Measurements from ENCODE around the gene UGGT2. TPM values are rescaled to one million over a fixed set of nuclear protein-coding genes. Genes with fewer than 3 reads are reported as not detected.

Gene UGGT2, protein sequence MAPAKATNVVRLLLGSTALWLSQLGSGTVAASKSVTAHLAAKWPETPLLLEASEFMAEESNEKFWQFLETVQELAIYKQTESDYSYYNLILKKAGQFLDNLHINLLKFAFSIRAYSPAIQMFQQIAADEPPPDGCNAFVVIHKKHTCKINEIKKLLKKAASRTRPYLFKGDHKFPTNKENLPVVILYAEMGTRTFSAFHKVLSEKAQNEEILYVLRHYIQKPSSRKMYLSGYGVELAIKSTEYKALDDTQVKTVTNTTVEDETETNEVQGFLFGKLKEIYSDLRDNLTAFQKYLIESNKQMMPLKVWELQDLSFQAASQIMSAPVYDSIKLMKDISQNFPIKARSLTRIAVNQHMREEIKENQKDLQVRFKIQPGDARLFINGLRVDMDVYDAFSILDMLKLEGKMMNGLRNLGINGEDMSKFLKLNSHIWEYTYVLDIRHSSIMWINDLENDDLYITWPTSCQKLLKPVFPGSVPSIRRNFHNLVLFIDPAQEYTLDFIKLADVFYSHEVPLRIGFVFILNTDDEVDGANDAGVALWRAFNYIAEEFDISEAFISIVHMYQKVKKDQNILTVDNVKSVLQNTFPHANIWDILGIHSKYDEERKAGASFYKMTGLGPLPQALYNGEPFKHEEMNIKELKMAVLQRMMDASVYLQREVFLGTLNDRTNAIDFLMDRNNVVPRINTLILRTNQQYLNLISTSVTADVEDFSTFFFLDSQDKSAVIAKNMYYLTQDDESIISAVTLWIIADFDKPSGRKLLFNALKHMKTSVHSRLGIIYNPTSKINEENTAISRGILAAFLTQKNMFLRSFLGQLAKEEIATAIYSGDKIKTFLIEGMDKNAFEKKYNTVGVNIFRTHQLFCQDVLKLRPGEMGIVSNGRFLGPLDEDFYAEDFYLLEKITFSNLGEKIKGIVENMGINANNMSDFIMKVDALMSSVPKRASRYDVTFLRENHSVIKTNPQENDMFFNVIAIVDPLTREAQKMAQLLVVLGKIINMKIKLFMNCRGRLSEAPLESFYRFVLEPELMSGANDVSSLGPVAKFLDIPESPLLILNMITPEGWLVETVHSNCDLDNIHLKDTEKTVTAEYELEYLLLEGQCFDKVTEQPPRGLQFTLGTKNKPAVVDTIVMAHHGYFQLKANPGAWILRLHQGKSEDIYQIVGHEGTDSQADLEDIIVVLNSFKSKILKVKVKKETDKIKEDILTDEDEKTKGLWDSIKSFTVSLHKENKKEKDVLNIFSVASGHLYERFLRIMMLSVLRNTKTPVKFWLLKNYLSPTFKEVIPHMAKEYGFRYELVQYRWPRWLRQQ (N-terminal part only)
- total RNA-seq, result 45.5 to 47.5 TPM (median 46.5 TPM) in 3 replicates

DNA sequence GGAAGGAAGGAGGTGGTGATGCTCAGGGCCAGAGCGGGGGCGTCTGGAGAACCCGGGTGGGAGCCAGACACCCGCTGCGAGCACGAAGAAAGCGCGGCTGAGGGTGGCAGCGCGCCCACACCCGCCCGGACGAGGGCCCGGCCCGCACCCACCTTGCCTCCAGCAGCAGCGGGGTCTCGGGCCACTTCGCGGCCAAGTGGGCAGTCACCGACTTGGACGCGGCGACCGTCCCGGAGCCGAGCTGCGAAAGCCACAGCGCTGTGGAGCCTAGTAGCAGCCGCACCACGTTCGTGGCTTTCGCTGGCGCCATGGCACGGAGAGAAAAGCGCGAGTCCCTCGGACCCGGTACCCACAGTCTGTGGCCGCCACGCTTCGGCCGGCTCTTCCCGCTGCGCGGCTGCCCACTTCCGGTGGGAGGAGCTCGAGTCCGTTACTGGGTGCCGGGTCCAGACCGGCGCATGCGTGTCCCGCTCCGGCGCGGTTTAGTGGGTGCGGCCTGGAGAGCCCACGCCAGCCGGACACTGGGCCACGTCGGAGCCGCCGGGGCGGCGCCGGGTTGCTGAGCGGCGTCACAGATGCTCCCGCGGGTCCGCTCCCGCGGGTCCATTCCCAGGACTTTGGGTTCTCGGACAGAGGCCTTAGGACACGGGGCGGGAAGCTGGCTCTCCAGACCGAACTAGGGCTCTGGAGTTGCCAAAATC is at the start of gene UGGT2:
TSS of gene UGGT2 (minus strand) at position 399 of the 701 bp plus-strand sequence. CDS start at position 310, 89 bp downstream.
- Mint-ChIP-seq H3K27me3 (ENCODE audit: low read depth) (peaks cover 6% of the 10 kb centered on the region), H3K9me3 (peaks cover 7% of the 10 kb centered on the region), H3K27ac (peak within 1 kb of the TSS; percentile 94), H3K4me1 (peaks cover 9% of the 10 kb centered on the region), H3K36me3 (peaks cover 4% of the 10 kb centered on the region), H3K4me3 (peak within 1 kb of the TSS; percentile 94)
- TF ChIP-seq, protein P1, sequence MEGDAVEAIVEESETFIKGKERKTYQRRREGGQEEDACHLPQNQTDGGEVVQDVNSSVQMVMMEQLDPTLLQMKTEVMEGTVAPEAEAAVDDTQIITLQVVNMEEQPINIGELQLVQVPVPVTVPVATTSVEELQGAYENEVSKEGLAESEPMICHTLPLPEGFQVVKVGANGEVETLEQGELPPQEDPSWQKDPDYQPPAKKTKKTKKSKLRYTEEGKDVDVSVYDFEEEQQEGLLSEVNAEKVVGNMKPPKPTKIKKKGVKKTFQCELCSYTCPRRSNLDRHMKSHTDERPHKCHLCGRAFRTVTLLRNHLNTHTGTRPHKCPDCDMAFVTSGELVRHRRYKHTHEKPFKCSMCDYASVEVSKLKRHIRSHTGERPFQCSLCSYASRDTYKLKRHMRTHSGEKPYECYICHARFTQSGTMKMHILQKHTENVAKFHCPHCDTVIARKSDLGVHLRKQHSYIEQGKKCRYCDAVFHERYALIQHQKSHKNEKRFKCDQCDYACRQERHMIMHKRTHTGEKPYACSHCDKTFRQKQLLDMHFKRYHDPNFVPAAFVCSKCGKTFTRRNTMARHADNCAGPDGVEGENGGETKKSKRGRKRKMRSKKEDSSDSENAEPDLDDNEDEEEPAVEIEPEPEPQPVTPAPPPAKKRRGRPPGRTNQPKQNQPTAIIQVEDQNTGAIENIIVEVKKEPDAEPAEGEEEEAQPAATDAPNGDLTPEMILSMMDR (IDR thresholded peaks at IDR 0.05; ENCODE audit: unreplicated experiment), result no peak
- DNase-seq (ENCODE audit: low spot score in 2 of 2, unreplicated experiment in 2 of 2), result peak; percentile 83 to 91

DNA sequence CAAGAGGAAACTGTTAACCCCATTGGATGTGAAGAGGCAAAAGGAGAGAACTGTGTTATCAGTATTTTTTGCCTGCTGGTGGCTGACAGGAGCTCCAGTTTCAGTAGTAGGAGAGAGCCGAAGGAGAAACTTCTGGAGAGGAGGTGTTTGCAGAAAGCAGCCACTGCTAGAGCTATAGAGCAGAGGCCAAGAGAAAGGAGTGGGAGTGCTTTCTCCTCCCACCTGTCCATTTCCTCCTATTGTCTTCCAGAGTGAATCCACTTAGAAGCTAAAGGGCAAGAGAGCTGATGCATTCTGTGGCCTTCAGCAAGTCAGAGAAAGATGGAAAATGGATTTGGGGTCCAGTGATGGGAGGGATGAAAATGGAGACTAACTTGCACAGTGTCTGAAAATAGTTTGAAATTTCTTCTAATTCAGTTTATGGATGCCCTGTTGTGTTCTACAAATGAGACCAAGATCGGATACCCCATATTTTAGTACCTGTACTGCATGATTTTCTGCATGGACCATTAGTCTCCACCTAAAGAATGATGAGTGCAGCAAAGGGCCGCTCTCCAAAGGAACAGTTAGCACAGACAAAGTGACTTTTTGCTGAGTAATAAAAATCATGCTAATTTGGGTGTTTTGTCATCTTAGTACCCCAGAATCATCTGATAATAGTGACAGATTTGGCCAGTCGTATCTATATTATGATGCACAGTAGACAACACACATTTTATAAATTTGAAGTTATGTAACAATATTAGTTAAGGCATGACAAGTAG is 47.4 kb upstream of the UGGT2 start:
- DNase-seq (ENCODE audit: low spot score in 2 of 2, unreplicated experiment in 2 of 2), result no peak
- H3K27ac Mint-ChIP-seq, result no peak overlapping the region
- peaks cover 5% of the 10 kb centered on the region for H3K4me1 Mint-ChIP-seq
- no peak overlapping the region for H3K4me3 Mint-ChIP-seq
- peaks cover 8% of the 10 kb centered on the region for H3K27me3 Mint-ChIP-seq (ENCODE audit: low read depth)
- no peaks in the 10 kb centered on the region for H3K36me3 Mint-ChIP-seq
- TF ChIP-seq, protein P1 (IDR thresholded peaks at IDR 0.05; ENCODE audit: unreplicated experiment), result no peak
- H3K9me3 Mint-ChIP-seq, result peaks cover under 1% of the 10 kb centered on the region

DNA sequence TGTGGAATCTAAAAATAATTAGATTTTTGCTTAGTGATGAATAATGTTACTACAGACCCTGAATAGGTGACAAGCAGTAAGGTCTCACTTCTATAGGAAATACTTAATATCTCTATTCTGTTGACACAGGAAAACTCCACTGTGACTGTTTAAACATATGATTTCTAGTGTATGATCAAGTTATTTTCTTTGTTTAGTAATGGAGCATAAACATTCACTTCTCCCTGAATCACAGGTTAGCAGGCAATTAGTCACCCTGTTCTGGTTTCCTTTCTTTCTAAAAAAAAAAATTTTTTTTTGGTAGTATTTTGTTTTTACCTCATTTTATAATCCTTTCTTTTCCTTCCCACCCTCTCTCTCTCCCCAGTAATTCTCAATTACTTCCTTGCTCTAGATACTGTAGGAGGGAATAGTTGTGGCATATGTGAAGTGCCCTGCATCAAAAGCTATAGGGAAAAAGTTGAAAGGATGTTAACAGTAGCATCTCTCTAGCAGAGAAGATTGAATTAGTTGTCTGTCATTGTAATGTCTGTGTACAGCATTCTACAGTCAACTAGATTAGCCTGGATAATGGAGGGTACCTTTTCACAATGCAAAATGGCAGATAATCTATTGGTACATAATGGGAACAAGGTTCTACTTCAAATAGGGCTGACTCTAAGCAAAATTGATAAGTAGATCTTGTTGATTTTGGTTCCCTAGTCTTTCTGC is 40.2 kb upstream of the UGGT2 start:
- DNase-seq (ENCODE audit: low spot score in 2 of 2, unreplicated experiment in 2 of 2), result no peak
- TF ChIP-seq, protein P1 (IDR thresholded peaks at IDR 0.05; ENCODE audit: unreplicated experiment), result no peak
- Mint-ChIP-seq H3K27me3 (ENCODE audit: low read depth) (peaks cover 62% of the 10 kb centered on the region), H3K36me3 (no peaks in the 10 kb centered on the region), H3K9me3 (no peaks in the 10 kb centered on the region), H3K4me1 (peaks cover 14% of the 10 kb centered on the region), H3K4me3 (no peak overlapping the region), H3K27ac (no peak overlapping the region)

DNA sequence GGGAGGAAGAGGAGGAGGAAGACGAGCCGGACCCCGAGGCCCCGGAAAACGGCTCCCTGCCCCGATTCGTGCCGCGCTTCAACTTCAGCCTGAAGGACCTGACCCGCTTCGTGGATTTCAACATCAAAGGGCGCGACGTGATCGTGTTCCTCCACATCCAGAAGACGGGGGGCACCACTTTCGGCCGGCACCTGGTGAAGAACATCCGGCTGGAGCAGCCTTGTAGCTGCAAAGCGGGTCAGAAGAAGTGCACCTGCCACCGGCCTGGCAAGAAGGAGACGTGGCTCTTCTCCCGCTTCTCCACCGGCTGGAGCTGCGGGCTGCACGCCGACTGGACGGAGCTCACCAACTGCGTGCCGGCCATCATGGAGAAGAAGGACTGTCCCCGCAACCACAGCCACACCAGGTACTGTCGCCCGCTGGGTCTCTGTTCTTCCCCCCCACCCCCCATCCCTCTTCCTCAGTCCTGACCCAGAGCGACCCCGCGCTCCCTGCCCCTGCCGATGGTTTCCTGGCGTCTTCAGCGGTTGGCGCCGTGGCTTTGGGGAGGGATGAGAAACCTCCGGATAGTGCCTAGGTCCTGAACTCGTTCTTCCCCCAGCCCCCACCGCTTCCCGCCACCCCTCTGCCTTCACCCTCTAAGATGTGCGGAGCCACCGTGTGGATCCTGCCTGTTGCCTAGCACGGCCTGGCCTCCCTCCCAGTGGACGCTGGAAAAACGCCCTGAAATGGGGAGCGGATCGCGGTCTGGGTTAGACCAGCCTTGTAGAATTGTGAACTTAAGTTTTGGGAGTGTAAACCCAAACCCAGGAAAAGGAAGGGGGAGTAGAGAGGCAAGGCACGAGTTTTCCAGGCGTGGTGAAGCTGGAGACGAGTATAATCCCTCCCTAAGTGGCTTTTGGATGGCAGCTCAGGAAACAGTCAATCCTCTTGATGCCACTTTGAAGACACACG is 38.2 kb upstream of the UGGT2 start:
- H3K36me3 Mint-ChIP-seq, result no peaks in the 10 kb centered on the region
- H3K9me3 Mint-ChIP-seq, result no peaks in the 10 kb centered on the region
- DNase-seq (ENCODE audit: low spot score in 2 of 2, unreplicated experiment in 2 of 2), result peak in 1 of 2 experiments; percentile 41
- peaks cover 14% of the 10 kb centered on the region for H3K4me1 Mint-ChIP-seq
- H3K4me3 Mint-ChIP-seq, result peak overlapping the region; percentile 75
- TF ChIP-seq, protein P1 (IDR thresholded peaks at IDR 0.05; ENCODE audit: unreplicated experiment), result no peak
- H3K27ac Mint-ChIP-seq, result no peak overlapping the region
- peaks cover 79% of the 10 kb centered on the region for H3K27me3 Mint-ChIP-seq (ENCODE audit: low read depth)

Data from mesothelial cell of epicardium (in vitro differentiated cells).